WTC11 (cell line): ENCODE data around the gene TMEM54. TPM values are rescaled to one million over a fixed set of nuclear protein-coding genes. Genes with fewer than 3 reads are reported as not detected.

Experiments used
- ATAC-seq: fragments of 200-7000 bp; cut with Tn5 transposase; 2 replicates; pipeline ENCODE4 v1.10.0; 2021; ENCODE audit warnings: mild to moderate bottlenecking, moderate library complexity
- CTCF ChIA-PET: fragments of 300-600 bp; sonication (Branson Sonifier 250); formaldehyde crosslinking; loops from one replicate; lab custom pipeline; 2021; ENCODE audit warnings: antibody characterized with exemption; lab: Charles Lee
- POLR2A ChIA-PET: fragments of 350-600 bp; sonication (Branson Sonifier 250); formaldehyde crosslinking; loops from one replicate; lab custom pipeline; 2021; ENCODE audit warnings: antibody characterized with exemption; lab: Charles Lee
- DNase-seq: peaks from one replicate; pipeline ENCODE4 v3.0.0; 2021; ENCODE audit warnings: low spot score
- H3K27ac Mint-ChIP-seq: 2 replicates; pipeline ENCODE4 v1.8.0; 2021; ENCODE audit warnings: mixed read lengths
- H3K27me3 Mint-ChIP-seq: 2 replicates; pipeline ENCODE4 v1.8.0; 2021; ENCODE audit warnings: low read depth, mild to moderate bottlenecking, moderate library complexity, mixed read lengths
- H3K36me3 Mint-ChIP-seq: 2 replicates; pipeline ENCODE4 v1.8.0; 2021; ENCODE audit warnings: mixed read lengths
- H3K4me1 Mint-ChIP-seq: 2 replicates; pipeline ENCODE4 v1.8.0; 2022; ENCODE audit warnings: mixed read lengths
- H3K4me3 Mint-ChIP-seq: 2 replicates; pipeline ENCODE4 v1.8.0; 2021; ENCODE audit warnings: mild to moderate bottlenecking, moderate library complexity, mixed read lengths
- H3K9me3 Mint-ChIP-seq: 2 replicates; pipeline ENCODE4 v1.8.0; 2021; ENCODE audit warnings: mixed read lengths
- CTCF ChIP-seq: fragments of 200-600 bp; IDR thresholded peaks from 2 replicates; pipeline ENCODE4 v1.8.0; 2022; ENCODE audit warnings: antibody characterized with exemption
- ESRRA ChIP-seq: sonication (generic); formaldehyde crosslinking; IDR thresholded peaks from 2 replicates; pipeline ENCODE4 v1.8.1; 2022; ENCODE audit warnings: mild to moderate bottlenecking, missing genetic modification reagents, borderline replicate concordance
- JUN ChIP-seq: sonication (generic); formaldehyde crosslinking; IDR thresholded peaks from 2 replicates; pipeline ENCODE4 v1.8.0; 2023; ENCODE audit warnings: mild to moderate bottlenecking, missing genetic modification reagents
- PRDM15 ChIP-seq: sonication (generic); formaldehyde crosslinking; IDR thresholded peaks from 2 replicates; pipeline ENCODE4 v1.8.0; 2022; ENCODE audit warnings: missing genetic modification reagents
- SOX15 ChIP-seq: fragments of 250-450 bp; sonication (Bioruptor Pico); IDR thresholded peaks from 2 replicates; pipeline ENCODE4 v1.9.0; 2021; ENCODE audit warnings: mild to moderate bottlenecking
- ZNF317 ChIP-seq: sonication (generic); formaldehyde crosslinking; IDR thresholded peaks from 2 replicates; pipeline ENCODE4 v1.8.1; 2023; ENCODE audit warnings: low read depth, mild to moderate bottlenecking, moderate library complexity, missing genetic modification reagents, borderline replicate concordance
- ZNF512 ChIP-seq: sonication (generic); formaldehyde crosslinking; IDR thresholded peaks from 2 replicates; pipeline ENCODE4 v1.8.1; 2022; ENCODE audit warnings: missing genetic modification reagents, borderline replicate concordance
- total RNA-seq: library from RNA; stranded (reverse); gene quantifications from 3 replicates; pipeline ENCODE4 v1.2.3, GENCODE V29; 2021

The TMEM54 gene
- total RNA-seq, 1 experiment from 2014 or later: 20.7 TPM

GRCh38 chr1:32891241-32891570 is 10.0 kb downstream of the TMEM54 start (continued):
- TF ChIP-seq ZNF317 (CRISPR knock-in tag) (no peak), ZNF512 (CRISPR knock-in tag) (no peak), ESRRA (CRISPR knock-in tag) (no peak), SOX15 (no peak)

GRCh38 chr1:32890516-32891240 is 10.5 kb downstream of the TMEM54 start:
- Mint-ChIP-seq H3K9me3 (peaks cover 7% of the 10 kb centered on the region), H3K27me3 (peaks cover 65% of the 10 kb centered on the region)
- TF ChIP-seq PRDM15 (CRISPR knock-in tag): no peak
- no peak for TF ChIP-seq JUN
- TF ChIP-seq, all 79 proteins: peak for 0
- Mint-ChIP-seq H3K36me3 (no peaks in the 10 kb centered on the region), H3K27ac (no peak overlapping the region), H3K4me1 (peaks cover 13% of the 10 kb centered on the region), H3K4me3 (no peak overlapping the region)
- DNase-seq (no peak), ATAC-seq (no peak)
- ChIA-PET CTCF (interaction anchor here (0.8 to 7.4 kb wide), 3 partner anchors 10 to 18 kb away, joined by 3 to 80 read pairs (median 4); no protein-coding TSS in a partner anchor), POLR2A (no interaction called here)

GRCh38 chr1:32889731-32890278 is 11.4 kb downstream of the TMEM54 start:
- CTCF ChIA-PET: interaction anchor here (0.8 to 7.4 kb wide), 4 partner anchors 9 to 197 kb away, joined by 3 to 80 read pairs (median 4); no protein-coding TSS in a partner anchor

More at GRCh38 chr1:32889731-32890278, 11.4 kb downstream of the TMEM54 start:
- no peak for TF ChIP-seq CTCF
- peaks cover 7% of the 10 kb centered on the region for H3K9me3 Mint-ChIP-seq
- H3K4me1 Mint-ChIP-seq: peaks cover 18% of the 10 kb centered on the region
- peaks cover 73% of the 10 kb centered on the region for H3K27me3 Mint-ChIP-seq
- ATAC-seq (no peak), DNase-seq (no peak)
- POLR2A ChIA-PET: no interaction called here
- H3K4me3 Mint-ChIP-seq: no peak overlapping the region
- no peak overlapping the region for H3K27ac Mint-ChIP-seq
- H3K36me3 Mint-ChIP-seq: no peaks in the 10 kb centered on the region
